Natural killer cell (primary cell): ENCODE measurements around the gene IGFL4. TPM values are rescaled to one million over a fixed set of nuclear protein-coding genes. Genes with fewer than 3 reads are reported as not detected.

Experiments
- ATAC-seq, 3 donors: fragments of 150-1000 bp in 2 of 3; fragments of 200-7000 bp in 1 of 3; cut with Tn5 transposase; 1 replicate in 1 of 3; 2 replicates in 2 of 3; pipeline ENCODE4 v1.10.0; 2021; ENCODE audit warnings: mild to moderate bottlenecking in 2 of 3, moderate library complexity in 2 of 3
- DNase-seq, 2 donors: peaks; one replicate each; pipeline versions ENCODE4 v3.0.0 to v3.0.0-alpha.2; 2013 to 2021; ENCODE audit warnings: mixed read lengths in 1 of 2
- H3K27ac ChIP-seq: one replicate; pipeline ENCODE4 v1.5.1; 2013; ENCODE audit warnings: mild to moderate bottlenecking, low read length
- H3K27me3 ChIP-seq: one replicate; pipeline ENCODE4 v1.6.1; 2013; ENCODE audit warnings: low read length; ENCODE audit not compliant: control insufficient read depth, insufficient read depth
- H3K36me3 ChIP-seq: one replicate; pipeline ENCODE4 v1.6.1; 2013; ENCODE audit warnings: low read length; ENCODE audit not compliant: control insufficient read depth, insufficient read depth
- H3K4me1 ChIP-seq: one replicate; pipeline ENCODE4 v1.6.1; 2013; ENCODE audit warnings: low read length; ENCODE audit not compliant: control insufficient read depth, insufficient read depth
- H3K4me3 ChIP-seq: one replicate; pipeline ENCODE4 v1.5.1; 2013; ENCODE audit warnings: low read length
- H3K9me3 ChIP-seq: one replicate; pipeline ENCODE4 v1.6.1; 2013; ENCODE audit warnings: low read length; ENCODE audit not compliant: control insufficient read depth, insufficient read depth
- H3K27ac Mint-ChIP-seq, 2 donors: one replicate each; pipeline ENCODE4 v1.8.0; 2022; ENCODE audit warnings: mild to moderate bottlenecking in 2 of 2, mixed read lengths in 2 of 2, moderate library complexity in 1 of 2
- H3K27me3 Mint-ChIP-seq, 2 donors: one replicate each; pipeline ENCODE4 v1.8.0; 2022; ENCODE audit warnings: low read depth in 2 of 2, mixed read lengths in 2 of 2
- H3K36me3 Mint-ChIP-seq: one replicate; pipeline ENCODE4 v1.8.0; 2022; ENCODE audit warnings: mixed read lengths
- H3K4me1 Mint-ChIP-seq, 2 donors: one replicate each; pipeline ENCODE4 v1.8.0; 2022; ENCODE audit warnings: mixed read lengths in 2 of 2
- H3K4me3 Mint-ChIP-seq: one replicate; pipeline ENCODE4 v1.8.0; 2022; ENCODE audit warnings: mild to moderate bottlenecking, moderate library complexity, mixed read lengths
- H3K9me3 Mint-ChIP-seq, 2 donors: one replicate each; pipeline ENCODE4 v1.8.0; 2022; ENCODE audit warnings: mixed read lengths in 2 of 2
- WGBS: methylation state at CpG from one replicate; pipeline ENCODE4 v1.1.7; 2013; ENCODE audit warnings: missing lambda C conversion rate; ENCODE audit not compliant: insufficient coverage; 5-methylcytosine and 5-hydroxymethylcytosine counted together
- intact Hi-C: fragments of 100-400 bp; cut with micrococcal nuclease; formaldehyde crosslinking; loops from one replicate; pipeline ENCODE4 v1.14.2; 2022
- total RNA-seq, 4 donors: library from RNA; stranded (reverse); fragments of 120-200 nt in 1 of 4; gene quantifications; one replicate each; pipeline versions ENCODE4 v1.2.3 to v1.2.4, GENCODE V29; 2013 to 2022
- TF ChIP-seq, protein P1 (sequence below): fragments of 200-600 bp; IDR thresholded peaks from one replicate; pipeline ENCODE4 v1.8.0; 2022; ENCODE audit warnings: antibody characterized with exemption

IGFL4 gene
- not detected for total RNA-seq
- not detected for total RNA-seq (2013)

DNA sequence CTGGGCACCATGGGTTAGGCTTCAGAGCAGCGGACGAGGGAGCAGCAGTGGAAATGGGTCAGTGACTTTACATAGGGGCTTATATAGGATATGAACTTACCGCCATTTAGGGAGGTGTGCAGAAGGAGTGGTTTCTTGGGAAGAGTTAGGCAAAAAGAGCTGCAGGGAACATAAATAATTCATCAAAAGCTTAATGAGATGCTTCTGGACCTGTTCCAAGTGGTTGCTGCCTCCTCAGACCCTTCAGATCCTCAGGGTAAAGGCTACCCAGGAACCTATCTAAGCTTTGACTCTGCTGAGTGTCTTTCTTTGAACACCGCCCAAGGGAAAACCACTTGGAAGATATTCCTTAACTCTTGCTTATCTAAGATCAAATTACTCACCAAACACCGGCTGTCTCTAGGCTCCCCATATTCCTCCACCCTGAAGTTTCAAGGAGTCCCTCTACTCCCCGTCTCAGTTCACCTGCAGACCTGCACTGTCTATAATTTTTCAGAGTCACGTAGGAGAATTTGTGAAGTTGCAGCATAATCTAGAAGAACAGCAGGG is at the start of gene IGFL4:
TSS of gene IGFL4 (minus strand) at position 51 of the 549 bp plus-strand sequence. CDS start at position 11, 40 bp downstream.
- no peaks in the 10 kb centered on the region for H3K36me3 Mint-ChIP-seq
- no peaks in the 10 kb centered on the region for H3K4me1 Mint-ChIP-seq
- 82% methylated on average over 7 of the region's 7 CpGs for WGBS
- H3K27ac Mint-ChIP-seq: no peak within 1 kb of the TSS
- intact Hi-C loops: no loop called here
- H3K4me3 ChIP-seq: no peak within 1 kb of the TSS
- H3K4me3 Mint-ChIP-seq: no peak within 1 kb of the TSS
- TF ChIP-seq, protein P1, sequence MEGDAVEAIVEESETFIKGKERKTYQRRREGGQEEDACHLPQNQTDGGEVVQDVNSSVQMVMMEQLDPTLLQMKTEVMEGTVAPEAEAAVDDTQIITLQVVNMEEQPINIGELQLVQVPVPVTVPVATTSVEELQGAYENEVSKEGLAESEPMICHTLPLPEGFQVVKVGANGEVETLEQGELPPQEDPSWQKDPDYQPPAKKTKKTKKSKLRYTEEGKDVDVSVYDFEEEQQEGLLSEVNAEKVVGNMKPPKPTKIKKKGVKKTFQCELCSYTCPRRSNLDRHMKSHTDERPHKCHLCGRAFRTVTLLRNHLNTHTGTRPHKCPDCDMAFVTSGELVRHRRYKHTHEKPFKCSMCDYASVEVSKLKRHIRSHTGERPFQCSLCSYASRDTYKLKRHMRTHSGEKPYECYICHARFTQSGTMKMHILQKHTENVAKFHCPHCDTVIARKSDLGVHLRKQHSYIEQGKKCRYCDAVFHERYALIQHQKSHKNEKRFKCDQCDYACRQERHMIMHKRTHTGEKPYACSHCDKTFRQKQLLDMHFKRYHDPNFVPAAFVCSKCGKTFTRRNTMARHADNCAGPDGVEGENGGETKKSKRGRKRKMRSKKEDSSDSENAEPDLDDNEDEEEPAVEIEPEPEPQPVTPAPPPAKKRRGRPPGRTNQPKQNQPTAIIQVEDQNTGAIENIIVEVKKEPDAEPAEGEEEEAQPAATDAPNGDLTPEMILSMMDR: no peak
- H3K9me3 ChIP-seq: no peaks in the 10 kb centered on the region
- H3K4me1 ChIP-seq: no peaks in the 10 kb centered on the region
- no peak for ATAC-seq
- H3K9me3 Mint-ChIP-seq: no peaks in the 10 kb centered on the region
- H3K27me3 Mint-ChIP-seq: peaks cover 37 to 59% of the 10 kb centered on the region in 2 donors
- DNase-seq: no peak
- H3K27ac ChIP-seq: no peak within 1 kb of the TSS
- no peaks in the 10 kb centered on the region for H3K36me3 ChIP-seq
- peaks cover 16% of the 10 kb centered on the region for H3K27me3 ChIP-seq

DNA sequence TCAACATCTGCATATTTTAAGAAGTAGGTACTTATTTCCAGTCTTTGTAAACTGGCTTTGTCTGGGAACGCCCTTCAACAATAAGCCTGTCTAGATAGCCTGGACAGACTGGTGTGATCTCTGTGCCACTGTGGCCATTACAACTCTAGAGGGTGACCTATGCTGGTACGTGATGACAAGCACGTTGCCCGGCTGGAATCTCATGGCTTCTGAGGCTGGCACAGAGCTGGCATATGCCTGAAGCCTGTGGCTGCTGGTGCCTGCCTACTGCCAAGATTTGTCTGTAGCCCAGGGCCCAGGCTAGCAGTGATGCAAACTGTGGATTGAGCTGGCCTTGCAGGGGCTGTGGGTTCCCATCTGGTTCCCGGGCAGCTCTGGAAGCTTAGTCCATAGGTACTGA is 49.6 kb upstream of the IGFL4 start:
- WGBS: 91% methylated on average over 5 of the region's 5 CpGs
- H3K4me3 ChIP-seq: no peak overlapping the region
- no peaks in the 10 kb centered on the region for H3K36me3 ChIP-seq
- H3K27ac ChIP-seq: no peak overlapping the region
- H3K9me3 Mint-ChIP-seq: peaks cover 3 to 5% of the 10 kb centered on the region in 2 donors
- no peak for DNase-seq
- H3K4me1 Mint-ChIP-seq: no peaks in the 10 kb centered on the region
- intact Hi-C loops: no loop called here
- peaks cover 18% of the 10 kb centered on the region for H3K9me3 ChIP-seq
- TF ChIP-seq, protein P1: no peak
- peaks cover 35% of the 10 kb centered on the region for H3K36me3 Mint-ChIP-seq
- ATAC-seq: no peak
- H3K4me3 Mint-ChIP-seq: no peak overlapping the region
- no peak overlapping the region for H3K27ac Mint-ChIP-seq
- peaks cover 29 to 36% of the 10 kb centered on the region in 2 donors for H3K27me3 Mint-ChIP-seq
- H3K27me3 ChIP-seq: peaks cover 8% of the 10 kb centered on the region
- H3K4me1 ChIP-seq: no peaks in the 10 kb centered on the region

DNA sequence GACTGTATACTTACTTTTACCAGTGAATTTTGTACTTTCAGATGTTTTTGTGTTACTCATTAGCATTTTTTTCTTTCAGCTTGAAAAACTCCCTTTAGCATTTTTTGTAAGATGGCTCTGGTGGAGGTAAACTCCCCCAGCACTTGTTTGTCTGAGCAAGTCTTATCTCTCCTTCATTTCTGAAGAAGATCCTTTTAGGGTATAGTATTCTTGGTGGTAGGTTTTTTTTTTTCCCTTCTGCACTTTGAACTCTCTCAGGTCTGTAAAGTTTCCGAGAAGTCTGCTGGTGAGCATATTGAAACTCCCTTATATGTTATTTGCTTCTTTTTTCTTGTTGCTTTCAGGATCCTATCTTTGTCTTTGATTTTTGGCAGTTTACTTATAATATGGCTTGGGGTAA is 48.6 kb upstream of the IGFL4 start:
- Histone ChIP-seq H3K36me3 (no peaks in the 10 kb centered on the region), H3K27me3 (peaks cover 17% of the 10 kb centered on the region), H3K4me1 (no peaks in the 10 kb centered on the region), H3K9me3 (peaks cover 20% of the 10 kb centered on the region), H3K4me3 (no peak overlapping the region), H3K27ac (no peak overlapping the region)
- TF ChIP-seq, protein P1: no peak
- ATAC-seq: no peak
- Mint-ChIP-seq H3K4me1 (no peaks in the 10 kb centered on the region), H3K27me3 (peaks cover 29 to 39% of the 10 kb centered on the region in 2 donors), H3K36me3 (peaks cover 37% of the 10 kb centered on the region), H3K27ac (no peak overlapping the region), H3K9me3 (peaks cover 3 to 8% of the 10 kb centered on the region in 2 donors), H3K4me3 (no peak overlapping the region)
- no peak for DNase-seq
- intact Hi-C loops: no loop called here
- WGBS: no CpG with 5 or more reads among the region's 1 CpG

DNA sequence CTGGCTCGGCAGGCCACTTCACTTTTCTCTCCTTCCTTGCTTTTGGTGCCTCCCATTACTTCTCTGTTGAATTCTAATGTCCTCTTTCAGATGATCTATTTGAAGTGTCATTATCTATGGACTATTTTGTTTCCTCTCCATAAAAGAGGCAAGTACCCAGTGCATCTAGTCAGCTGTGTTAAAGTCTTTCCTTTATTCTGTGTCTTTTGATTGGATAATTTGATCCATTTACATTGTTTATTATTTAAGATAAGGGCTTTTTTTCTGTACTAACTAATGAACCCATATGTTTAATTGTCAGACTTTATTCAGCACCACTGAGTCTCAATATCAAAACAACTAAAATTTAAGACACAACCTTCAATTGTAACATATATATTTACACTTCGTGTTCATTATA is 47.3 kb upstream of the IGFL4 start:
- intact Hi-C loops: no loop called here
- TF ChIP-seq, protein P1: no peak
- 83% methylated on average over 1 of the region's 2 CpGs for WGBS
- no peaks in the 10 kb centered on the region for H3K4me1 ChIP-seq
- H3K9me3 ChIP-seq: peaks cover 20% of the 10 kb centered on the region
- DNase-seq: no peak
- Mint-ChIP-seq H3K9me3 (peaks cover 3 to 8% of the 10 kb centered on the region in 2 donors), H3K27ac (no peak overlapping the region), H3K4me1 (no peaks in the 10 kb centered on the region), H3K27me3 (peaks cover 36 to 53% of the 10 kb centered on the region in 2 donors), H3K36me3 (peaks cover 37% of the 10 kb centered on the region), H3K4me3 (no peak overlapping the region)
- H3K4me3 ChIP-seq: no peak overlapping the region
- H3K27me3 ChIP-seq: peaks cover 17% of the 10 kb centered on the region
- H3K27ac ChIP-seq: no peak overlapping the region
- no peak for ATAC-seq
- no peaks in the 10 kb centered on the region for H3K36me3 ChIP-seq
